Gastroesophageal sphincter (tissue), 3 donors: Measurements from ENCODE around the gene DZIP1.
A peak's percentile ranks its signal among the peaks of the same experiment; 100 is the strongest.

Experiments
- CTCF ChIP-seq, 4 experiments: fragments of 200-600 bp in 2 of 4; fragments of 450-650 bp in 2 of 4; sonication (generic) in 1 of 4; IDR thresholded peaks; one replicate each; pipeline ENCODE4 v1.5.1; 2017 to 2019; ENCODE audit warnings: antibody characterized with exemption in 4 of 4, mild to moderate bottlenecking in 2 of 4, moderate library complexity in 2 of 4
- EP300 ChIP-seq: sonication (generic); formaldehyde crosslinking; IDR thresholded peaks from one replicate; pipeline ENCODE4 v1.6.1; 2017; ENCODE audit warnings: antibody characterized with exemption, mild to moderate bottlenecking
- POLR2A ChIP-seq, 2 donors: fragments of 450-650 bp; IDR thresholded peaks; one replicate each; pipeline ENCODE4 v1.6.1; 2017; ENCODE audit warnings: antibody characterized with exemption in 2 of 2, mild to moderate bottlenecking in 2 of 2, moderate library complexity in 1 of 2
- POLR2AphosphoS5 ChIP-seq: sonication (generic); formaldehyde crosslinking; IDR thresholded peaks from one replicate; pipeline ENCODE4 v1.6.1; 2017; ENCODE audit warnings: antibody characterized with exemption

- TF ChIP-seq CTCF (IDR thresholded peaks at IDR 0.05) = peak in 3 of 4 experiments; percentile 8 to 29 (median 18)
- TF ChIP-seq POLR2A (IDR thresholded peaks at IDR 0.05) = no peak
- TF ChIP-seq EP300 = no peak
- no peak for TF ChIP-seq POLR2AphosphoS5
These were observed 107.8 kb downstream of the DZIP1 start for GRCh38 chr13:95536632-95537241.
